Measurements from ENCODE around the gene PPM1N.

DNA sequence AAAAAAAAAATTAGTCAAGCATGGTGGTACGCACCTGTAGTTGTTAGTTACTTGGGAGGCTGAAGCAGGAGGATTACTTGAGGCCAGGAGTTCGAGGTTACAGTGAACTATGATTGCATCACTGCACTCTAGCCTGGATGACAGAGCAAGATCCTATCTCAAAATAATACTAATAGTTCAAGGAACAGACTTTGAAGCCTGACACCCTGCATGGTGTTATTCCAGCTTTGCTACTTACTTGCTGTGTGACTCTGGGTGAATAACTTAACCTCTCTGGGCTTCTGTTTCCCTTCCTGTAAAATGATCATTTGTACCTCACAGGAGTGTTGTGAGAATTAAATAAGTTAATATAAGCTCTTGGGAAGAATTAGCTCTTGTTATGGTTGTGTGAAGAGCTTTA is 34.0 kb upstream of the PPM1N start:
- no peak for TF ChIP-seq POLR2A (IDR thresholded peaks at IDR 0.05)
- TF ChIP-seq, protein P1, sequence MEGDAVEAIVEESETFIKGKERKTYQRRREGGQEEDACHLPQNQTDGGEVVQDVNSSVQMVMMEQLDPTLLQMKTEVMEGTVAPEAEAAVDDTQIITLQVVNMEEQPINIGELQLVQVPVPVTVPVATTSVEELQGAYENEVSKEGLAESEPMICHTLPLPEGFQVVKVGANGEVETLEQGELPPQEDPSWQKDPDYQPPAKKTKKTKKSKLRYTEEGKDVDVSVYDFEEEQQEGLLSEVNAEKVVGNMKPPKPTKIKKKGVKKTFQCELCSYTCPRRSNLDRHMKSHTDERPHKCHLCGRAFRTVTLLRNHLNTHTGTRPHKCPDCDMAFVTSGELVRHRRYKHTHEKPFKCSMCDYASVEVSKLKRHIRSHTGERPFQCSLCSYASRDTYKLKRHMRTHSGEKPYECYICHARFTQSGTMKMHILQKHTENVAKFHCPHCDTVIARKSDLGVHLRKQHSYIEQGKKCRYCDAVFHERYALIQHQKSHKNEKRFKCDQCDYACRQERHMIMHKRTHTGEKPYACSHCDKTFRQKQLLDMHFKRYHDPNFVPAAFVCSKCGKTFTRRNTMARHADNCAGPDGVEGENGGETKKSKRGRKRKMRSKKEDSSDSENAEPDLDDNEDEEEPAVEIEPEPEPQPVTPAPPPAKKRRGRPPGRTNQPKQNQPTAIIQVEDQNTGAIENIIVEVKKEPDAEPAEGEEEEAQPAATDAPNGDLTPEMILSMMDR (IDR thresholded peaks at IDR 0.05), result no peak
- TF ChIP-seq EP300 (IDR thresholded peaks at IDR 0.05), result no peak

Data from tibial nerve (tissue), 4 donors.